ENCODE results near the gene SIPA1L3. TPM values are rescaled to one million over a fixed set of nuclear protein-coding genes. Genes with fewer than 3 reads are reported as not detected.

Gene SIPA1L3
- total RNA-seq, 1 experiment from 2014 or later = 8.1 TPM

DNA sequence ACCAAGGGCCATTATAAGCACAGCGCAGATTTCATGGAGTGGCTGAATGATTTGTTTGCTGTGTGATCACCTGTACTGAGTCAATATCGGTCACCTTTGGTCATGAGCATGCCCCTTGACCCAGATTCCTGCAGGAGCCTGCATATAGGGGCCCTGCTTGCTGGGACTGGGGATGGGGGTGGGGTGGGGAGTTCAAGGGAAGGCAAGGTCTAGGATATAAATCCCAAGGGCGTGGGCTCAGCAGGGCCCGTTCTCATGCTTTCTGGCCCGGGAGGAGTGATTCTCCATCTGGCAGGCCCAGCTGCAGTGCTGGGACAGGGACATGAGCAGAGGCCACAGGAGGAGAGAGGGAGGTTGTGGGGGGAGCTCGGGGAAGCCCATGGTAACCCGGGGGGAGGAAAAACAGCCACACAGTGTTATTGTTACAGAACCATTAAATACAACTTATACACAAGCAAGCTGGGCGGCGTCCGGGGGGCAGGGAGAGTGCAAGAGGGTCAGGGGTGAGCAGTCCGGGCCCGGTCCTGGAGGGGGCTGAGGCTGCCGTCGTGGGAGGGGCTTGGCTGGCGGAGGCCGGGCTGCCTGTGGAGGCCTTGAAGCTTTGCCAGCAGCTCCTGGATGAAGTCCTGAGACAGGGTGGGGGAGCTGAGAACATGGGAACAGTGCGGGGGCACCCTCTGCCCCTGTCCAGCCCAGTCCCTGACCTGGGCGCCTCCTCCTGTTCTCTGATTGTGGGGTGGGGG, 344.0 kb downstream of the SIPA1L3 start:
- no peak for DNase-seq (ENCODE audit: low spot score)
- in situ Hi-C loops (cut with HindIII; ENCODE audit: low sequenced_read_pairs) = no loop called here

DNA sequence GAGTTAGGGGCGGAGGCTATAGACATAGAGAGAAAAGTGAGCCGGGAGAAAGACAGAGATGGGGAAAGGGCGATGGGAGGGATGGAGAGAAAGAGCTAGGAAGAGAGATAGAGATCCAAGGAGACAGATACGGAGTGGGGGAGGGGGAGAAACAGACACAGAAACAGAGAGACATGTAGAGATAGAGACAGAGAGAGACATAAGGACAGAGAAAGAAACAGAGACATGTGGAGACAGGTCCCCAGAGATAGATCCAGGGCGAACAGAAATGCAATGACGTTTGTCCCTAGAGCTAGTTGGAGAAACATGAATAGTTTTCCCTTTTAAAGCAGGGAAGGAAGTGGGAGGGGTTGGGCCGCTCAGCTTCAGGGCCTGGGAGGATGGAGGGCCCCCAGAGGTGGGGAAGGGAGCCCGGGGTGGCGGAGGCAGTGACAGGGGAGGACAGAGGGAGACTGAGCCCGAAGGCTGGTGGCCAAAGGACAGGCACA, 344.6 kb downstream of the SIPA1L3 start:
- in situ Hi-C loops (cut with HindIII; ENCODE audit: low sequenced_read_pairs) = no loop called here
- DNase-seq (ENCODE audit: low spot score) = no peak

GRCh38 chr19:38252385-38252784, 345.4 kb downstream of the SIPA1L3 start:
- in situ Hi-C loops (cut with HindIII; ENCODE audit: low sequenced_read_pairs) = no loop called here
- no peak for DNase-seq (ENCODE audit: low spot score)

DNA sequence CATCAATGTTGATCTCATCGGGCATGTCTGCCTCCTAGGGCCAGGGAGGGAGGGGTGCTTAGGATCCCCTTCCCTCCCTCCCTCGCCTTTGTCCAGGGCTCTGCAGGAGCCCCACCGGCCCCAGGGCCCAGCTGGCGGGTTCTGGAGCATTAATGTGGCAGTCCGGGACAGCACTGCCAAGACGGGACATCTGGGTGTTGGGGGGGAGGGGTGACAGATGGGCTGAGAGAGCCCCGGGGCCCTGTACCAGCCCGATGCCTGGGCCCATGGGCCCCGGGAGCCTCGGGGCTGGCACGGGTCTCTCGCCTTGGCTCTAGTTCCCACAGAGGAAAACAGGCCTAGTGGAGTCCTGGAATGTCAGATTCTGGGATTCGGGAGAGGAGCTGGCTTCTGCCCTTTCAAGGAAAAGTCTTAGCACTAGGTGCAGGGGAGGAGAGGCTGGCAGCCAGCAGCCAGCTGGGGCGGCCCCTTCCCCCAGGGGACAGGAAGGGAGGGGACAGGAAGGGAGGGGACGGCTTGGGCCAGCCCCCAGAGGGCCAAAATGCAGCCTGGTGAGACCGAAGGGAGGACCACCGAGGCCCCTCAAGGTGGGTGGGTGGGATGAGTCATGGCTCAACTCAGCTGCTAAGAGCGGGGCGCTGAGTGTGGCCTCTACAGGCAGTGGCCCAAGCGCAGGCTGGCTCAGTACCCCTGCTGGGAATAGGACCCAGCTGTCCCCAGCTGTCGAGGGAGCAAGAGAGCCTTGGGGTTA, 346.1 kb downstream of the SIPA1L3 start:
- in situ Hi-C loops (cut with HindIII; ENCODE audit: low sequenced_read_pairs) = no loop called here
- no peak for DNase-seq (ENCODE audit: low spot score)

GRCh38 chr19:38253788-38254187, 346.8 kb downstream of the SIPA1L3 start:
- no peak for DNase-seq (ENCODE audit: low spot score)
- in situ Hi-C loops (cut with HindIII; ENCODE audit: low sequenced_read_pairs) = no loop called here

- no peak for DNase-seq (ENCODE audit: low spot score)
- in situ Hi-C loops (cut with HindIII; ENCODE audit: low sequenced_read_pairs) = no loop called here
Observed at GRCh38 chr19:38255383-38256014, 348.5 kb downstream of the SIPA1L3 start.

Other genes starting within 250 kb of the SIPA1L3 start
- gene ZNF607, start 187.4 kb upstream of the SIPA1L3 start, total RNA-seq (2014; rRNA removed; shearing (Covaris generic)) = 7.3 and 15.9 TPM in 2 replicates
- 1.8 and 13.2 TPM in 2 replicates for gene ZNF573, start 127.6 kb upstream of the SIPA1L3 start, total RNA-seq (2014; rRNA removed; shearing (Covaris generic))
- gene WDR87, start 614 bp upstream of the SIPA1L3 start, total RNA-seq (2014; rRNA removed; shearing (Covaris generic)) = not detected in 2 replicates